Activated naive CD8-positive, alpha-beta T cell treated with anti-CD3 and anti-CD28 coated beads, Interleukin-2, amount 50 U/mL, for 16 hours (primary cell): ENCODE data around the gene WDR77.

Source experiments
- DNase-seq: peaks from one replicate; pipeline ENCODE4 v3.0.0-alpha.2; 2020; ENCODE audit warnings: low read depth, low spot score

Gene WDR77

DNA sequence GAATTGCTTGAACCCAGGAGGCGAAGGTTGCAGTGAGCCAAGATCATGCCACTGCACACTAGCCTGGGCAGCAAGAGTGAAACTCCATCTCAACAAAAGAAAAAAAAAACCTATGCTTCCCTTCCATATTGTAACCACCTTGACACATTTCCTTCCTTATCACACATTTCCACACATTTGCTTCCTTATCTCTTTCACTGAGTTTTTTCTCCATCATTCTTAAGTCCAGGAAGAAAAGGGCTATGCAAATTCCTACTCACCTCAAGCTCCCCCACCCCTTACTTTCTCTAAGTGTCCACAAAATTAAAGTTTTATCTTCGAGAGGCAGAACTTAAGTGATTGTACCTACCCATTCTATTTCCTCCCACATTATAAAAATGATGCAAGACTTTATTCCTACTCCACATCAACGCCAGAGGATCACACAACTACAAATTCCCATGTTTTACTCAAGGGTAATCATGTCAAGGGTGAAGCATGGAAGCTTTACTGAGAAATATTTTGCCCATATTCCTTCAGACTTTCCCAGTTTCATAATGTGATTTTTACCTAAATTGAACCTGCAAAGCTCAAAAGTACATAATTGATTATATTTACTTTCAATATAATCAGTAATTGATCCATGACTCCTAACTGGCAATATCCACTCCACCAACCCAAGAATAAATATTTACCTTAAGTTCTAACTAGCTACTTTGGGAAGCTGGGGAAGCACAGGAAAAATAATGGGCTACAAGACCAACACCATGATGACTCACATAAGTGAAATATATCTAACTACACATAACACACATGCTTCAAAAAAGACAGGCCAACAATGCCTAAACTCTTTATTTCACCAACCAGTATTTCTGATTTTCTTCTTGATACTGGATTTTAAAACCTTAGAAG, 9.3 kb downstream of the WDR77 start:
- no peak for DNase-seq

DNA sequence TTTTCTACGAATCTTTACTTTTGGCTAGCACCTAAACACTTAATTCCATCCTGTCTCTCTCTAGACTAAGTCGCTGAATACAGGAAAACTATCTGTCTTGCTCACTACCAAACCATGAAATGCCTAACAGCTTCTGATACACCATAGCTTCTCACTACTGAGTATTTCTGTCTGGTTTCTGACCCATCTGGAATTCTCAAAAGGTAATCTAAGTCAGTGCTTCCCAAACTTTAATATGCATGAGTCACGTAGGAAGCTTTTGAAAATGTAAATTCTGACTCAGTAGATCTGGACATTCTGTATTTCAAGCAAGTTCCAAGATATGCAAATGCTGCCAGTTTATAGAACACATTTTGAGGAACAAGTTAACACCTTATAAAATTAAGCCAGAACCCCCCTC, 12.3 kb downstream of the WDR77 start:
- no peak for DNase-seq

DNA sequence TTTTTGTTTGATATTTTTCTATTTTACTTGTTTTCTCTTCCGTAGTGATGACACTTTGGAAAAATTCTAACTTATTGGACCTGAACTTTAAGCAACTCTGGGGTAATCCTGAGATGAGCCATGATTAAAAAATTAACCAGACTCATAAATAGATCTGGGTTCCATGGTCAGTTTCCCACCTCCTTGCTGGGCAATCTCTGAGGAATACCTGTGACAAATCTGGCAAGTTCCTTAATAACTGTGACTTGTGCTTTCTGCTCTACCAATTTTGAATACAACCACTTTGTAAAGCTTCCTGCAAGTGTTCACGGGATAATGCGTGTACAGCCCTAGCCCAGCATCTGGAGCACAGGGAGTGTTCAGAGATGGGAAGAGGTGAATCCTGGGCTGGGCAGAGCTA, 24.8 kb downstream of the WDR77 start:
- DNase-seq, result no peak

DNA sequence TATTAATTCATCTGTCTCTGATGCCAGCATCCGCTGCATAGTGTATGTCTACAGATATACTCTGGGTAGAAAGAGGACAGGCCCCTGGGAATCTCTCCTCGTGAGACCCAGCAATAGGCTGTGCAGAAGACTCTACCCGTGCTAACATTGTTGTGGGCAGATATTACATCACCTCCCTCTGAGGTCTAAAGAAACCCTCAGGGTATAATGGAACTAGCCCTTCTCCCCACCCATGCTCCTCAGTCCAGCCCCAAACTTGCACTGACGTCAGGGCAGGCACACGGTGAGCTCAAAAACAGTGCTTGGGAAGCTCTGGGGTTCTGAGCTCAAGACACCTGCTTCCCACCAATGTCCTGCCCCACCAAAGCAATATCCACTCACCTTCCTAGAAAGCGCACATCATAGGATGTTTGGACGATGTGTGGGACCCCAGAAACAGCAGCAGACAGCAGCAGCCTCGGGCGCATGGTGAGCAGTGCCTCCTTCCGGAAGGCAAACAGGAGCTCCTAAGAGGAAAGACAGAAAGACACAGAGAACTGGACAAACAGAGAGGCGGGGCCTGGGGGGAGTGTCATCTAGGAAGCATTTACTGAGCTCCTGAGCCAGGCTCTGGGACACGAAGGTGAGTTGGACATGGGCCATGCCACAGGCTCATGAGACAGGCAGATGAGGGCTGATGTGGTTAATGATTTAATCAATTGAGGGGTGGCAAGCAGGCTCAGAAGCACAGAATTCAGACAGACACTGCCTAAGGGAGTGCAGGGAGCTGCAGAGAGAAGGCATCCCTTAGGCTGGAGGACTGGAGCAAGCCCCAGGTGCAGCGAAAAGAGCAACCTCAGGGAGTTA, 26.3 kb downstream of the WDR77 start:
- no peak for DNase-seq

DNA sequence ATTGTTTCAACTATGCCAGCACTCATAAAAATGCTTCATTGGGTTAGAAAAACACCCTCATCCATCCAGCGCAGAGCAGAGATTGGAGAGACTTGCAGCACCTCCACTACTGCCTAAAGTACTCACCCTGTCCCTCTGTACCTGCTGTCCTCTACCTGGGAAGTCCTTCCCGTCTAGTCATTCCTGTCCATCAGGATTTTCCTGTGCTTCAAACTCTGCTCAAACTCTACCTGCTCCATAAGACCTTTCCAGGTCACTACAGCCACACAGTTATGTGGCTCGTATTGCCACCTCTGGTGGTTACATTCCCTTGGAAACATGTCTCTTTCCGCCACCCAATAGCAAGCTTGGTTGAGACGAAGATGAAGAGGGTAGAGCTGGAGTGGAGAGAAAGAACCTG, 28.7 kb downstream of the WDR77 start:
- no peak for DNase-seq

DNA sequence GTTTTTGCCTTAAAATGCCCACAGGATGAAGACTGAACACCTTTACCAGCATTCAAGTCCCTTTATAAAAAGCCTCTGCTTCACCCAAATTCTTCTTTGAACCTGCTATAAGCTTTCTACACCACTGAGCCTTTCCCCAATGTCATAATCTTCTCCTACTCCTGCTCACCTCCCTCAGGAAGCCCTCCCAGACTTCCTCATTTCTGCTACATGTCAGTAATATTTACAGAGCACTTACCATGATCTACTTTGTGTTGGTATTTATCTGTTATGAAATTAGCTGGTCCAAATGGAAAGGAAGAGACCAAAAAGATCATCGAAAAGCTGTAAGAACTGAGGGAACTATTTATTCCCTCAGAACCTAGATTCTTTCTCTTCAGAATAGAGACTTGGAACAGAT, 30.0 kb downstream of the WDR77 start:
- DNase-seq, result no peak

DNA sequence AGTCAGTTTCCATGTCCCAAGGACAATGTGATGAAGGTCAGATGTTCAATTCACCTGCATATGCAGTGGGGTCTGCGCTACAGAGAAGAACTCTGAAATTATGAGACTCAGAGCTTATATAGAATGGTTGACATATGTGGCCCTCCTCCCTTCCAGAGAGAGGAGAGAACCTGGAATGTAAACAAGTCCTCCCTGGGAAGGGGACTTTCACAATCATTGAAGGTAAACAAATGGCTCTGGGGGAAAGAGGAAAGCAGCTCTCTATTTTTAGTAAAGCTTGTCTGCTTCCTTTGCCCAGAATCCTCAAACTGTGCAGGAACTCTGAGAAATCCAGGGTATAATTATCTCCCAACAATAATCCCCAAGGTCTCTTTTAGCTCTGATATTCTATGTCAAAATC, 31.3 kb downstream of the WDR77 start:
- DNase-seq, result no peak

DNA sequence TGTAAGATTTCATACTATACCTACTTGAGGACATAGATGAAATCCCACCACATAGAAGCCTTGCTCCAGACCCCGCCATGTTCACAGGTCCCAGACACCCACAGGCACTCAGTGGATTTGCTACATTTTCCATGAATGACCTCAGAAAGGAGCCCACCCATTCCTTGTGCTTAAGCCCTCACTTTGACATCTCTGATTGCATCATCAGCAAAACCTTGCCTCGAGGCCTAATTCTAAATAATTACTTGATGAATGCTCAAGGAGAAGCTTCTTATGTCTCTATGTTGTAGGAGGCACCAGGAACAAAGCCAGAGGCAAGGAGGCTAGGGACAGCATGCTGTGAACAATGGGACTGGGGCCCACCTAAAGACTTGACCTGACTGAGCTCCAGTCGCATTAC, 33.6 kb downstream of the WDR77 start:
- DNase-seq, result no peak

DNA sequence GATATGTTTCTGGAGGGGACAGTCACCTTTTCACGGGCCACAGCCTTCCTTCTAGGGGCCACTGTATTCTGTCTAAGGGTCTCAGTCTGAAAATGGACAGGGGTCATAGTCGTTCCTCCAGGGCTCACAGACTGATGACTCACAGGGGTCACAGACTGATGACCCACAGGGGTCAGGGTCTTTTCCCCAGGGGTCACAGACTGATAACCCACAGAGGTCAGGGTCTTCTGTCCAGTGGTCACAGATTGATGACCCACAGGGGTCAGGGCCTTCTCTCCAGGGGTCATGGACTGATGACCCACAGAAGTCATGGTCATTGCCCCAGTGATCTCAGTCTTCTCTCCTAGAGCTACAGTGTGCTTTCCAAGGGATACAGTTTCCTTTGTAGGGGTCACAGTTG, 34.3 kb downstream of the WDR77 start:
- no peak for DNase-seq

DNA sequence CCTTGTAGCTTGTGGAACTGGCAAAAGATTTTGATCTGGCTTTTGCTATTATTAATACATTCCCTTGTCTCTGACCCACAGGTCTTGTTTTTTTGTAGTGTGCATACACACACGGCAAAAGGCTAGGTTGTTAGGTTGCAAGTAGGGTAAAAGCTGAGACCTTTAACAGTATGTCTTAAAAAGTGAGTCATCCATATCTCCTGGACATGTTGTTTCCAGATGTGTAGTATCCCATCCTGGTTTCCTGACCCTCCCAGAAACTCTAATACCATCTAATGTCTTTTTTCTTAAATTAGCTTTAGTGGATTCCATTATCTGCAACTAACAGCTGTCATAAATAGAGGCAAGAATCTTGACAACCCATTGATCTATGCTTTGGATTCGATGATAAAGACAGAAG, 36.2 kb downstream of the WDR77 start:
- no peak for DNase-seq

DNA sequence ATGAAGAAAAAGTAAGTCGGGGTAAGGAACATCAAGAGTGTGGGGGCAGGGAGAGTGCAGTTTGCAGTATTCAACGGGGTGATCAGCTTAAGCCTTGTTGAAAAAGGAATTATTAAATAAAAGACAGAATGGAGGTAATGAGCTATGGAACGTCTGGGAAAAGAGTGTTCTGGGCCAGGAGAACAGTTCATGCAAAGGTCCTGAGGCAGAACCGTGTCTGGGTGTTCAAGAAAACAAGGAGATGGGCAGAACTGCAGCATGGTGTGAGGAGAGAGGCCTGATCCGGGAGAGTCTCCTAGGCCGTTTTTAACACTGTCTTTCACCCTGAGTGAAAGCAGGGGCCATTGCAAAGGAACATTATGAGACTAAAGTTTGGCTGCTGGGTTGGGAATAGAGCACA, 41.8 kb downstream of the WDR77 start:
- no peak for DNase-seq

DNA sequence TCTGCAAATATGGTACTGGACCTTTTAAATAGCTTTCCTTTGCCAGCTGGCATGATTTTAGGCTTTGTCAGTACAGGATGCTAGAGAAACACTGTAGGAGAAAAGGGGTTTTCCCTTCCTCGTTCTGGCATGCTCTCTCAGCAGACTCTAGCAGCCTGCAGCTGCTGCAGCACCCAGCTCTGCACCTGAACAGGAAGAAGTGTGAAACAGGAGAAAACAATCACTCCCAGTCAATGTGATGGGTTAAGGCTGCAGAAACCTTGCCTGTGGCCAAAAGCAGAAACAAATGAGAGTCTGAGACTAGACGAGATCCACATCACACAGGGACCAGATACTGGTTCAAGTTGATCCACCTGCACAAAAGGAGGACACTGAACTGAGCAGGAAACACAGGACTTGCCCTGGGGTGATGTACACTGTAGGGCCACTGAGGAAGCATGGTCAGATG, 42.7 kb downstream of the WDR77 start:
- no peak for DNase-seq

DNA sequence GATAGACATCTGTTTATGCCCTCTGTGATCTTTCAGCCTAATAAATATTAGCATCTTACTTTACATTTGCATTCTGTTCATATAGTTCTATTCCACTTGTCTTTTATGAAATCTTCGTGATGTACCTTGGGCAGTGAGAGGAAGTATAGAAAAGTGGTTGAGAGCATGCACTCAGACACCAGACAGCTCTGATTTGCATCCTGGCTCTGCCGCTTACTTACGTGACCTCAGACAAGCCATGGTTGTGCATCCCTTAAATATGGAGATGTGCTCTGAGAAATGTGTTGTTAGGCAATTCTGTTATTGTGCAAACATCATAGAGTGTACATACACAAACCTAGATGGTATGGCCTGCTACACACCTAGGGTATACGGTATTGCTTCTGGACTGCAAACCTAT, 44.5 kb downstream of the WDR77 start:
- DNase-seq, result no peak

DNA sequence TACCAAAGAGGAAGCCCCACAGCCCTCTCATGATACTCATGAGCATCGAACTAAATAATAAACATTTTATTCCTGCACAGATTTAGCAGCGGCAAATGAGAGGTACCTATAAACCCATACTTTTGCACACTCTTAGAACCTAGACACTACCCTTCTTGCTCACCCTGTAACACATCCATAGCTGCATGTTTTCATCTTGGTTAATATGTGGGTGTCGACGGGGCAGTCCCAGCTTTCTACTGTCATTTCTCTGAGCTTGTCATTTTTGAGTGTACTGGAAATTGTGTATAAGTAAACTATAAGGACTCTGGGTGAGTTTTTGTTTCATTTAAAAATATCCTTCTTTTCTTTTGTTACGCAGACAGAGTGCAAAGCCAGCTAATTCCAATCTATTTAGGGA, 47.0 kb downstream of the WDR77 start:
- no peak for DNase-seq

DNA sequence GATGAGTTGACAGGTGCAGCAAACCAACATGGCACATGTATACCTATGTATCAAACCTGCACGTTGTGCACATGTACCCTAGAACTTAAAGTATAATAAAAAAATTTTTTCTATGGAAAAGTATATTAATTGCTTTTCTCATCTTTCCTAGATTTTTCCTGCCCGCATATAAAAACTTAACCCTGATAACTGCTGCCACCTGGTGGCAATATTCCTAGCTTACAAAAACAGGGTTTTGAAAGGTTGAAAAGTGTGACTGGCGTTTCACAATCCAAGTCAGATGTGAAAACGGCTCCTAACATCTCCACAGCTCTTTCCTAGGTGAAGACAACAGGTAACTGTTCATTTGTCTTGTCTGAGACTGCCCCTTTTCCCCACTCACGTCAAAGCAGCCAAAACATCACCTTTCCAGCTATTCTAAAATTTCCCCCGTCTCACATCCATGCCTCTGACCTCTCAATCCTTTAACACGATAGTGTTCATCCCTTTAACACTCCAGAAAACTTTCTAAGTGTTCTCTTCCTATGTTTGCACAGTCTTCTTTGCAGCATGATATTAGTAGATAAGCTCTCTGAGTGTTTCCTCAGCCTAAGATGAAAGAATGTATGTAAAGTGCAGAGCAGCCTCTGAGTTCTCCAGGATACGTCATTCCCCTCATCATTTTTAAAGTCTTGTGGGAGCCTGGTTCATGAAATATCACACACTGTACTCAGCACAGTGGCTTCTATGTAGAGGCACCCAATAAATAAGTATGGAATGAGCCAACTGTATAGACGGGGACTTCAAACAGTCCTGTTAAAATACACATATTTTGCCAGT, 49.1 kb downstream of the WDR77 start:
- peak; percentile 6 for DNase-seq

DNA sequence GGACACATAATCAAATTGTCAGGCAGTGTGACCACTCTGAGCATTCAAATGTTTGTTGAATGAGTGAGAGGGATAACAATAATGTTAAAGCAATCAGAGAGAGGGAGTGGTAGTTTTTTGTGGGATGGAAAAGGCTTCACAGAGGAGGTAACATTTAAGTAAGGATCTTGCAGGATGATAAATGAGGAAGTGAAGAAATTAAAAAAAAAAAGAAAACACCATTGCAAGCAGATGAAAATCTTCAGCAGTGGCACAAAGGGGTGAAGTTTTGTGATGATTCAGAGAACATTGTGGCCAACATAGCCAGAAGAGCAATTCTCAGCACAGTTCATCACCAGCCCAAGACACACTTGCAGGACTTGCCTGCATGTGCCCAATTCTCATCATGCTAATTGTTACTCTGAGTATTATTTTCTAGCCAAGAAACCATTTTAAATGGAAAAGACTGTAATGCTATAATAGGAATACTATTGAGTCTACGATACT, 56.6 kb downstream of the WDR77 start:
- no peak for DNase-seq

DNA sequence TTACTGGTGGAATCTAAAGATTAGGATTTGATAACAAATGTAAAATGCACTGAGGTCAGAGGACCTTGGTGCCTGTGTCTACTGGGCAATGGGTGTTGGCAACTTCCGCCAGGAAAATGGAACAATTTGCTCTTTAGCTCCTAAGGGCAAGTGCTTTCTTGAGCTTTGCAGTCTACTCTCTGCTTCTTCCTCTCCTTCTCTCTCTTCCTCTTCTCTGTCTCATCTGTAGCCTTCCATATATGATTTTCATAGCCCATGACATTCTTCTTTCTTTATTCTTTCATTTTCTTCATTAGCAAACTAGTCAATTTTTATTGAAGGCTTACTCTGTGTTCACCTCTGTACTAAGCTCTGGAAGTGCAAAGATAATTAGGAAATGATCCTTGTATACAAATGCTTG, 57.0 kb downstream of the WDR77 start:
- DNase-seq, result no peak
